H1 (cell line): ENCODE measurements around the gene HPCAL4. TPM values are rescaled to one million over a fixed set of nuclear protein-coding genes. Genes with fewer than 3 reads are reported as not detected.

Source experiments
- EZH2 ChIP-seq: fragments of 200-600 bp; sonication (generic); IDR thresholded peaks from 2 replicates; pipeline ENCODE4 v1.7.1; 2012; ENCODE audit warnings: low read depth, mild to moderate bottlenecking, moderate library complexity, low read length, inconsistent platforms; ENCODE audit not compliant: severe bottlenecking
- HDAC2 ChIP-seq, 2 experiments: fragments of 300-600 bp in 1 of 2; sonication (generic) in 1 of 2; IDR thresholded peaks; 2 replicates each; pipeline ENCODE4 v1.6.1; 2011 to 2012; ENCODE audit warnings: low read depth in 2 of 2, low read length in 2 of 2, mild to moderate bottlenecking in 2 of 2, moderate library complexity in 2 of 2, borderline replicate concordance in 1 of 2, inconsistent platforms in 1 of 2
- SAP30 ChIP-seq: fragments of 300-600 bp; sonication (generic); IDR thresholded peaks from 2 replicates; pipeline ENCODE4 v1.7.1; 2012; ENCODE audit warnings: low read length, moderate library complexity, mild to moderate bottlenecking, inconsistent platforms; ENCODE audit not compliant: insufficient read depth, insufficient replicate concordance
- SIRT6 ChIP-seq: IDR thresholded peaks from one replicate; pipeline ENCODE4 v1.7.1; 2012; ENCODE audit warnings: low read length, inconsistent platforms
- TAF7 ChIP-seq: optimal IDR thresholded peaks from 2 replicates; pipeline ENCODE3; 2011; ENCODE audit warnings: low read depth, mild to moderate bottlenecking, inconsistent platforms, low read length, moderate library complexity, borderline replicate concordance
- YY1 ChIP-seq: IDR thresholded peaks from 2 replicates; pipeline ENCODE4 v1.6.1; 2011; ENCODE audit warnings: low read depth, mild to moderate bottlenecking, low read length
- polyA plus RNA-seq, 7 experiments: library from polyadenylated mRNA; depleted of rRNA in 3 of 7; stranded (reverse) in 5 of 7; unstranded in 2 of 7; fragments of >200 nt in 5 of 7; fragments of 200-250 nt in 2 of 7; gene quantifications; 1 replicate in 5 of 7; 2 replicates in 1 of 7; 4 replicates in 1 of 7; pipeline versions ENCODE4 v1.2.1 to v1.2.3, GENCODE V29; 2011 to 2013; ENCODE audit warnings: missing spikeins in 2 of 7, mixed read lengths in 2 of 7
- total RNA-seq: library from RNA; stranded (reverse); fragmentation: NEBNext Ultra II Directional; extraction: Animal tissue kit (Norgen Biotek cat#: 25700); gene quantifications from 2 replicates; pipeline ENCODE4 v1.2.1, GENCODE V29; 2021
- TF ChIP-seq, protein P1 (sequence below): fragments of 300-600 bp; sonication (generic); IDR thresholded peaks from 2 replicates; pipeline ENCODE4 v1.7.1; 2012; ENCODE audit warnings: low read length, moderate library complexity, mild to moderate bottlenecking, inconsistent platforms; ENCODE audit not compliant: insufficient replicate concordance

HPCAL4 gene
- total and polyA plus RNA-seq, 2 of the 8 experiments (the other 6 are each of a cell fraction or from before 2014, with no cell fraction given), result 0.54 to 0.74 TPM

GRCh38 chr1:39698568-39698967 is 7.3 kb upstream of the HPCAL4 start (continued):
- TF ChIP-seq, protein P1, sequence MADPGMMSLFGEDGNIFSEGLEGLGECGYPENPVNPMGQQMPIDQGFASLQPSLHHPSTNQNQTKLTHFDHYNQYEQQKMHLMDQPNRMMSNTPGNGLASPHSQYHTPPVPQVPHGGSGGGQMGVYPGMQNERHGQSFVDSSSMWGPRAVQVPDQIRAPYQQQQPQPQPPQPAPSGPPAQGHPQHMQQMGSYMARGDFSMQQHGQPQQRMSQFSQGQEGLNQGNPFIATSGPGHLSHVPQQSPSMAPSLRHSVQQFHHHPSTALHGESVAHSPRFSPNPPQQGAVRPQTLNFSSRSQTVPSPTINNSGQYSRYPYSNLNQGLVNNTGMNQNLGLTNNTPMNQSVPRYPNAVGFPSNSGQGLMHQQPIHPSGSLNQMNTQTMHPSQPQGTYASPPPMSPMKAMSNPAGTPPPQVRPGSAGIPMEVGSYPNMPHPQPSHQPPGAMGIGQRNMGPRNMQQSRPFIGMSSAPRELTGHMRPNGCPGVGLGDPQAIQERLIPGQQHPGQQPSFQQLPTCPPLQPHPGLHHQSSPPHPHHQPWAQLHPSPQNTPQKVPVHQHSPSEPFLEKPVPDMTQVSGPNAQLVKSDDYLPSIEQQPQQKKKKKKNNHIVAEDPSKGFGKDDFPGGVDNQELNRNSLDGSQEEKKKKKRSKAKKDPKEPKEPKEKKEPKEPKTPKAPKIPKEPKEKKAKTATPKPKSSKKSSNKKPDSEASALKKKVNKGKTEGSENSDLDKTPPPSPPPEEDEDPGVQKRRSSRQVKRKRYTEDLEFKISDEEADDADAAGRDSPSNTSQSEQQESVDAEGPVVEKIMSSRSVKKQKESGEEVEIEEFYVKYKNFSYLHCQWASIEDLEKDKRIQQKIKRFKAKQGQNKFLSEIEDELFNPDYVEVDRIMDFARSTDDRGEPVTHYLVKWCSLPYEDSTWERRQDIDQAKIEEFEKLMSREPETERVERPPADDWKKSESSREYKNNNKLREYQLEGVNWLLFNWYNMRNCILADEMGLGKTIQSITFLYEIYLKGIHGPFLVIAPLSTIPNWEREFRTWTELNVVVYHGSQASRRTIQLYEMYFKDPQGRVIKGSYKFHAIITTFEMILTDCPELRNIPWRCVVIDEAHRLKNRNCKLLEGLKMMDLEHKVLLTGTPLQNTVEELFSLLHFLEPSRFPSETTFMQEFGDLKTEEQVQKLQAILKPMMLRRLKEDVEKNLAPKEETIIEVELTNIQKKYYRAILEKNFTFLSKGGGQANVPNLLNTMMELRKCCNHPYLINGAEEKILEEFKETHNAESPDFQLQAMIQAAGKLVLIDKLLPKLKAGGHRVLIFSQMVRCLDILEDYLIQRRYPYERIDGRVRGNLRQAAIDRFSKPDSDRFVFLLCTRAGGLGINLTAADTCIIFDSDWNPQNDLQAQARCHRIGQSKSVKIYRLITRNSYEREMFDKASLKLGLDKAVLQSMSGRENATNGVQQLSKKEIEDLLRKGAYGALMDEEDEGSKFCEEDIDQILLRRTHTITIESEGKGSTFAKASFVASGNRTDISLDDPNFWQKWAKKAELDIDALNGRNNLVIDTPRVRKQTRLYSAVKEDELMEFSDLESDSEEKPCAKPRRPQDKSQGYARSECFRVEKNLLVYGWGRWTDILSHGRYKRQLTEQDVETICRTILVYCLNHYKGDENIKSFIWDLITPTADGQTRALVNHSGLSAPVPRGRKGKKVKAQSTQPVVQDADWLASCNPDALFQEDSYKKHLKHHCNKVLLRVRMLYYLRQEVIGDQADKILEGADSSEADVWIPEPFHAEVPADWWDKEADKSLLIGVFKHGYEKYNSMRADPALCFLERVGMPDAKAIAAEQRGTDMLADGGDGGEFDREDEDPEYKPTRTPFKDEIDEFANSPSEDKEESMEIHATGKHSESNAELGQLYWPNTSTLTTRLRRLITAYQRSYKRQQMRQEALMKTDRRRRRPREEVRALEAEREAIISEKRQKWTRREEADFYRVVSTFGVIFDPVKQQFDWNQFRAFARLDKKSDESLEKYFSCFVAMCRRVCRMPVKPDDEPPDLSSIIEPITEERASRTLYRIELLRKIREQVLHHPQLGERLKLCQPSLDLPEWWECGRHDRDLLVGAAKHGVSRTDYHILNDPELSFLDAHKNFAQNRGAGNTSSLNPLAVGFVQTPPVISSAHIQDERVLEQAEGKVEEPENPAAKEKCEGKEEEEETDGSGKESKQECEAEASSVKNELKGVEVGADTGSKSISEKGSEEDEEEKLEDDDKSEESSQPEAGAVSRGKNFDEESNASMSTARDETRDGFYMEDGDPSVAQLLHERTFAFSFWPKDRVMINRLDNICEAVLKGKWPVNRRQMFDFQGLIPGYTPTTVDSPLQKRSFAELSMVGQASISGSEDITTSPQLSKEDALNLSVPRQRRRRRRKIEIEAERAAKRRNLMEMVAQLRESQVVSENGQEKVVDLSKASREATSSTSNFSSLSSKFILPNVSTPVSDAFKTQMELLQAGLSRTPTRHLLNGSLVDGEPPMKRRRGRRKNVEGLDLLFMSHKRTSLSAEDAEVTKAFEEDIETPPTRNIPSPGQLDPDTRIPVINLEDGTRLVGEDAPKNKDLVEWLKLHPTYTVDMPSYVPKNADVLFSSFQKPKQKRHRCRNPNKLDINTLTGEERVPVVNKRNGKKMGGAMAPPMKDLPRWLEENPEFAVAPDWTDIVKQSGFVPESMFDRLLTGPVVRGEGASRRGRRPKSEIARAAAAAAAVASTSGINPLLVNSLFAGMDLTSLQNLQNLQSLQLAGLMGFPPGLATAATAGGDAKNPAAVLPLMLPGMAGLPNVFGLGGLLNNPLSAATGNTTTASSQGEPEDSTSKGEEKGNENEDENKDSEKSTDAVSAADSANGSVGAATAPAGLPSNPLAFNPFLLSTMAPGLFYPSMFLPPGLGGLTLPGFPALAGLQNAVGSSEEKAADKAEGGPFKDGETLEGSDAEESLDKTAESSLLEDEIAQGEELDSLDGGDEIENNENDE, result no peak
- TF ChIP-seq YY1, result no peak
- no peak for TF ChIP-seq SAP30
- TF ChIP-seq TAF7, result no peak
- TF ChIP-seq EZH2, result no peak
- no peak for TF ChIP-seq HDAC2 (IDR thresholded peaks at IDR 0.05; ENCODE audit: borderline replicate concordance in 1 of 2, low read depth in 2 of 2, low read length in 2 of 2)
- TF ChIP-seq SIRT6, result no peak
